HepG2 (cell line): ENCODE data around the gene ASCC3. TPM values are rescaled to one million over a fixed set of nuclear protein-coding genes. Genes with fewer than 3 reads are reported as not detected.

Experiments used
- ATAC-seq: fragments of 200-7000 bp; cut with Tn5 transposase; 3 replicates; pipeline ENCODE4 v1.9.1; 2020; ENCODE audit warnings: mild to moderate bottlenecking, moderate library complexity
- BruUV-seq: library from RNA; stranded (reverse); fragments of 400-500 nt; replicated peaks from 2 replicates; lab custom pipeline; 2021; lab: Mats Ljungman, UMichigan
- CTCF ChIA-PET: fragments of 300-600 bp; formaldehyde crosslinking; extraction: SDS; loops from one replicate; lab custom pipeline; 2021; ENCODE audit warnings: low total read pairs, inconsistent platforms, low intra/inter-chr PET ratio; lab: Yijun Ruan, JAX
- POLR2A ChIA-PET: fragments of 350-600 bp; sonication (Branson Sonifier 250); formaldehyde crosslinking; loops from one replicate; lab custom pipeline; 2020; ENCODE audit warnings: antibody characterized with exemption, inconsistent platforms; lab: Yijun Ruan, JAX
- DNase-seq: peaks from one replicate; pipeline ENCODE4 v3.0.0-alpha.2; 2015; ENCODE audit warnings: low spot score
- FAIRE-seq: peaks from 3 replicates; lab custom pipeline; 2011; peaks lifted over from hg19 to GRCh38; lab: Jason Lieb, UNC
- H2AFZ ChIP-seq: one replicate; pipeline ENCODE4 v1.6.1; 2011; ENCODE audit warnings: low read length, inconsistent platforms
- H3K27ac ChIP-seq: fragments of 300-600 bp; 3 replicates; pipeline ENCODE4 v1.8.0; 2011; ENCODE audit warnings: mixed run types, mild to moderate bottlenecking, mixed read lengths, low read length, inconsistent platforms; ENCODE audit not compliant: insufficient read depth; ENCODE audit errors: extremely low read length
- H3K27me3 ChIP-seq, 2 experiments: fragments of 200-600 bp in 1 of 2; 2 replicates in 1 of 2; 3 replicates in 1 of 2; pipeline versions ENCODE4 v1.6.0 to v1.8.0; 2011; ENCODE audit warnings: low read length in 2 of 2, mild to moderate bottlenecking in 2 of 2, moderate library complexity in 2 of 2, inconsistent platforms in 1 of 2; ENCODE audit not compliant: insufficient read depth in 2 of 2, control insufficient read depth in 1 of 2
- H3K36me3 ChIP-seq, 2 experiments: fragments of 200-600 bp in 1 of 2; replicated peaks in 1 of 2; 2 replicates in 1 of 2; 3 replicates in 1 of 2; pipeline versions ENCODE4 v1.5.1 to v1.8.0; 2011; ENCODE audit warnings: low read length in 2 of 2, inconsistent platforms in 1 of 2; ENCODE audit not compliant: insufficient read depth in 2 of 2, control insufficient read depth in 1 of 2
- H3K4me1 ChIP-seq: 2 replicates; pipeline ENCODE4 v1.5.1; 2012; ENCODE audit warnings: low read length, inconsistent platforms; ENCODE audit not compliant: insufficient read depth
- H3K4me2 ChIP-seq: 2 replicates; pipeline ENCODE4 v1.6.0; 2011; ENCODE audit warnings: low read depth, low read length, inconsistent platforms
- H3K4me3 ChIP-seq, 3 experiments: fragments of 200-600 bp in 1 of 3; sonication (generic), shearing (Covaris generic) in 1 of 3; replicated peaks in 1 of 3; 2 replicates each; pipeline ENCODE4 v1.5.1; 2011 to 2016; ENCODE audit warnings: low read length in 3 of 3, inconsistent platforms in 2 of 3, low read depth in 2 of 3, mild to moderate bottlenecking in 2 of 3, control low read depth in 1 of 3, mixed read lengths in 1 of 3; ENCODE audit not compliant: insufficient read depth in 1 of 3
- H3K79me2 ChIP-seq: one replicate; pipeline ENCODE4 v1.6.1; 2011; ENCODE audit warnings: low read length, inconsistent platforms; ENCODE audit not compliant: insufficient read depth
- H3K9ac ChIP-seq: 2 replicates; pipeline ENCODE4 v1.6.0; 2011; ENCODE audit warnings: mild to moderate bottlenecking, low read depth, low read length, inconsistent platforms; ENCODE audit not compliant: insufficient read depth
- H3K9me3 ChIP-seq: 2 replicates; pipeline ENCODE4 v1.5.1; 2012; ENCODE audit warnings: mild to moderate bottlenecking, low read length
- H4K20me1 ChIP-seq: 2 replicates; pipeline ENCODE4 v1.6.0; 2011; ENCODE audit warnings: inconsistent platforms, mild to moderate bottlenecking, low read length, moderate library complexity; ENCODE audit not compliant: insufficient read depth
- CEBPG ChIP-seq: IDR thresholded peaks from 2 replicates; pipeline ENCODE4 v1.6.1; 2016
- KDM4B ChIP-seq: sonication (generic); formaldehyde crosslinking; IDR thresholded peaks from 2 replicates; pipeline ENCODE4 v1.4.0; 2020; ENCODE audit warnings: missing genetic modification reagents
- KDM5B ChIP-seq: sonication (generic); formaldehyde crosslinking; IDR thresholded peaks from 2 replicates; pipeline ENCODE4 v1.4.0; 2020; ENCODE audit warnings: missing genetic modification reagents, mild to moderate bottlenecking, borderline replicate concordance
- MXD4 ChIP-seq: IDR thresholded peaks from 2 replicates; pipeline ENCODE4 v1.6.1; 2016; ENCODE audit warnings: mild to moderate bottlenecking, missing biosample characterization, missing genetic modification reagents
- NAIF1 ChIP-seq: sonication (generic); formaldehyde crosslinking; IDR thresholded peaks from 2 replicates; pipeline ENCODE4 v1.5.0; 2020; ENCODE audit warnings: mild to moderate bottlenecking, missing genetic modification reagents, borderline replicate concordance
- PREB ChIP-seq: sonication (generic); formaldehyde crosslinking; IDR thresholded peaks from 2 replicates; pipeline ENCODE4 v1.4.0; 2020; ENCODE audit warnings: missing genetic modification reagents
- SIN3B ChIP-seq: fragments of 150-350 bp; IDR thresholded peaks from 2 replicates; pipeline ENCODE4 v1.6.1; 2014; ENCODE audit warnings: low read length
- SUZ12 ChIP-seq: fragments of 150-350 bp; IDR thresholded peaks from 2 replicates; pipeline ENCODE4 v1.6.1; 2014; ENCODE audit warnings: low read depth, low read length
- TIGD3 ChIP-seq: sonication (generic); formaldehyde crosslinking; IDR thresholded peaks from 2 replicates; pipeline ENCODE4 v1.5.1; 2020; ENCODE audit warnings: mild to moderate bottlenecking, missing genetic modification reagents, borderline replicate concordance
- ZFP1 ChIP-seq: IDR thresholded peaks from 2 replicates; pipeline ENCODE4 v1.6.1; 2016
- ZNF180 ChIP-seq: sonication (generic); formaldehyde crosslinking; IDR thresholded peaks from 2 replicates; pipeline ENCODE4 v1.4.0; 2020; ENCODE audit warnings: low read depth, missing genetic modification reagents, borderline replicate concordance
- ZNF282 ChIP-seq: fragments of 450-650 bp; IDR thresholded peaks from 2 replicates; pipeline ENCODE4 v1.6.1; 2018; ENCODE audit not compliant: partially characterized antibody
- ZNF431 ChIP-seq: sonication (generic); formaldehyde crosslinking; IDR thresholded peaks from 2 replicates; pipeline ENCODE4 v1.9.0; 2022; ENCODE audit warnings: missing genetic modification reagents, low read depth, mild to moderate bottlenecking, borderline replicate concordance
- ZNF530 ChIP-seq: sonication (generic); formaldehyde crosslinking; IDR thresholded peaks from 2 replicates; pipeline ENCODE4 v1.5.0; 2020; ENCODE audit warnings: low read depth, mild to moderate bottlenecking, missing genetic modification reagents
- WGBS: methylation state at CpG from one replicate; pipeline ENCODE4 v1.1.6; 2017; ENCODE audit warnings: low lambda C conversion rate; 5-methylcytosine and 5-hydroxymethylcytosine counted together
- in situ Hi-C: cut with HindIII; loops from 2 replicates; pipeline ENCODE4 v1.10.0; 2017; ENCODE audit warnings: low pct_unique_long_range_greater_than_20kb; ENCODE audit not compliant: extremely low pct_ligation_motif_present
- intact Hi-C: fragments of 100-400 bp; cut with micrococcal nuclease; formaldehyde crosslinking; loops from one replicate; pipeline ENCODE4 v1.10.0; 2022; ENCODE audit not compliant: unreplicated experiment
- polyA plus RNA-seq, 8 experiments: library from polyadenylated mRNA; depleted of rRNA in 3 of 8; stranded (reverse) in 7 of 8; unstranded in 1 of 8; fragments of >200 nt; fragmentation: Illumina TruSeq in 4 of 8; extraction: Trizol in 4 of 8; gene quantifications; 2 replicates each; pipeline versions ENCODE4 v1.2.1 to v1.2.3, GENCODE V29; 2011 to 2016; ENCODE audit warnings: low read depth in 4 of 8, missing spikeins in 1 of 8, mixed read lengths in 1 of 8; ENCODE audit not compliant: insufficient read depth in 1 of 8
- total RNA-seq, 5 experiments: library from RNA; depleted of rRNA; stranded (reverse); fragments of >200 nt; fragmentation: Illumina TruSeq; extraction: Trizol; gene quantifications; 2 replicates each; pipeline ENCODE4 v1.2.3, GENCODE V29; 2016; ENCODE audit warnings: low read depth in 1 of 5
- TF ChIP-seq, protein P1 (sequence below): IDR thresholded peaks from 2 replicates; pipeline ENCODE4 v1.6.1; 2016

ASCC3 gene
- total and polyA plus RNA-seq, 2 of the 13 experiments (the other 11 are each of a cell fraction or from before 2014, with no cell fraction given): 23.1 to 55.7 TPM

DNA sequence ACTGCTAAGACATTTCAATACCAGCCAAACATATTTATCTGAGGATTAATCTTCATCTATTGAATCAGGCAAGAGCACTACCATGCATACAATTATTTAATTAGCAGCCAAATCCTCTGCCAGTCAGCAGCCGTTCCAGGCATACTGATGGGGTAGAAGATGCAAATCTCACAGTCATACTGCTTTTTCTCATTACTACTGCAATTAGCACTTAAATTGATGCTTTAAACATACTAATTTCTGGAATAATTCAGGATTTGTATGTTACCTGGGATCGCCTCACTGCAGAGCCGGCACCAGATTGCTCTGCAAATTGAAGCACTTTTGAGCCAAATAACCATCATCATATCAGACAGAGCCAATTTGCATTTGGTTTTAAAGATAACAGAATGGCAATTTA is 366.5 kb downstream of the ASCC3 start:
- 100% methylated on average over 3 of the region's 3 CpGs for WGBS
- H4K20me1 ChIP-seq: no peaks in the 10 kb centered on the region
- H3K4me1 ChIP-seq: no peaks in the 10 kb centered on the region
- H3K79me2 ChIP-seq: no peaks in the 10 kb centered on the region
- no peak overlapping the region for H3K4me3 ChIP-seq
- ChIA-PET POLR2A (no interaction called here), CTCF (no interaction called here)
- H3K27me3 ChIP-seq: no peaks in the 10 kb centered on the region
- no peak overlapping the region for H3K9ac ChIP-seq
- DNase-seq (no peak), FAIRE-seq (no peak), ATAC-seq (no peak)
- no peak overlapping the region for H2AFZ ChIP-seq
- TF ChIP-seq ZFP1 (CRISPR knock-in tag) (no peak), ZNF530 (CRISPR knock-in tag) (no peak), ZNF431 (CRISPR knock-in tag) (no peak), ZNF180 (CRISPR knock-in tag) (no peak), MXD4 (CRISPR knock-in tag) (no peak), PREB (no peak), SUZ12 (no peak), NAIF1 (CRISPR knock-in tag) (no peak), CEBPG (CRISPR knock-in tag) (no peak), SIN3B (no peak), ZNF282 (no peak), KDM4B (CRISPR knock-in tag) (no peak), TIGD3 (CRISPR knock-in tag) (no peak), KDM5B (CRISPR knock-in tag) (no peak)
- TF ChIP-seq, protein P1, sequence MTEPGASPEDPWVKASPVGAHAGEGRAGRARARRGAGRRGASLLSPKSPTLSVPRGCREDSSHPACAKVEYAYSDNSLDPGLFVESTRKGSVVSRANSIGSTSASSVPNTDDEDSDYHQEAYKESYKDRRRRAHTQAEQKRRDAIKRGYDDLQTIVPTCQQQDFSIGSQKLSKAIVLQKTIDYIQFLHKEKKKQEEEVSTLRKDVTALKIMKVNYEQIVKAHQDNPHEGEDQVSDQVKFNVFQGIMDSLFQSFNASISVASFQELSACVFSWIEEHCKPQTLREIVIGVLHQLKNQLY (CRISPR knock-in tag): no peak
- BruUV-seq: no TSS peak
- H3K27ac ChIP-seq: no peak overlapping the region
- no peak overlapping the region for H3K4me2 ChIP-seq
- H3K36me3 ChIP-seq: peaks cover 0 to 49% of the 10 kb centered on the region in 2 experiments; a peak in 3 of 5 replicates
- no peaks in the 10 kb centered on the region for H3K9me3 ChIP-seq
- intact Hi-C loops: no loop called here
- in situ Hi-C loops: no loop called here
